Activated T-helper 1 cell treated with anti-CD3 and anti-CD28 coated beads, Interleukin-12 subunit alpha, Interleukin-12 subunit beta, Interleukin-2, Interleukin-4 antibody, amounts not matched to agents 30 ng/mL and 10 ng/mL and 1 ng/mL, durations not matched to agents 14 hours and 24 hours and 36 hours (primary cell): Measurements from ENCODE around the gene KSR2. TPM values are rescaled to one million over a fixed set of nuclear protein-coding genes. Genes with fewer than 3 reads are reported as not detected.
"Not testable (repeated sequence)": the region's sequence is repeated elsewhere in the genome, so short reads cannot be mapped to it uniquely, and the experiment has no call there.

Experiments
- DNase-seq: peaks from one replicate; pipeline ENCODE4 v3.0.0; 2021; ENCODE audit warnings: low spot score
- H3K27ac Mint-ChIP-seq: one replicate; pipeline ENCODE4 v1.8.0; 2021; ENCODE audit warnings: mild to moderate bottlenecking, mixed read lengths
- H3K27me3 Mint-ChIP-seq: one replicate; pipeline ENCODE4 v1.8.0; 2022; ENCODE audit warnings: mild to moderate bottlenecking, moderate library complexity, mixed read lengths; ENCODE audit not compliant: insufficient read depth
- H3K36me3 Mint-ChIP-seq: one replicate; pipeline ENCODE4 v1.8.0; 2021; ENCODE audit warnings: low read depth, mixed read lengths
- H3K4me1 Mint-ChIP-seq: one replicate; pipeline ENCODE4 v1.8.0; 2021; ENCODE audit warnings: low read depth, mixed read lengths
- H3K4me3 Mint-ChIP-seq: one replicate; pipeline ENCODE4 v1.8.0; 2021; ENCODE audit warnings: mild to moderate bottlenecking, moderate library complexity, mixed read lengths
- H3K9me3 Mint-ChIP-seq: one replicate; pipeline ENCODE4 v1.8.0; 2021; ENCODE audit warnings: mixed read lengths
- intact Hi-C: fragments of 100-400 bp; cut with micrococcal nuclease; formaldehyde crosslinking; loops from one replicate; pipeline ENCODE4 v1.15.1; 2024
- total RNA-seq: library from RNA; stranded (reverse); gene quantifications from 2 replicates; pipeline ENCODE4 v1.2.3, GENCODE V29; 2022

The KSR2 gene
- total RNA-seq, 1 donor from 2014 or later: 0.08 TPM

DNA sequence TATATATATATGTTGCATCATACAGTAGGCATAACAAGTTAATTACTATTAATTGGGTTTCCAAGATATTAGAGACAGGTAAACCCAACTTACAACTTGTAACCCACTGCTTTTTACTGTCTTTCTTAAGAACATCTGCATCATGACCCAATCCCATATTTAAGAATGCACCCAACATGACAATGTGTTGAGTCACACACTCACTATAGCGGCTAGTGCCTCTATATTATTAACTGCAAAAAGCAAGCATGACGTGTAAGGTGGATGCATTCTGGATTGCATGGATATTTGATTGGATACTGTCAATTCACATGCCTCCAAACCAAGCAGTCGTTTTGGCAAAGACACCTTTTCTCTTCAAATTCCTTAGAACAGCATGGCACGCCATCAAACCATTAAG lies 68.2 kb downstream of the KSR2 start:
- H3K9me3 Mint-ChIP-seq: peaks cover 9% of the 10 kb centered on the region
- no peak overlapping the region for H3K27ac Mint-ChIP-seq
- H3K4me3 Mint-ChIP-seq: no peak overlapping the region
- H3K4me1 Mint-ChIP-seq: no peaks in the 10 kb centered on the region
- no peaks in the 10 kb centered on the region for H3K27me3 Mint-ChIP-seq
- no peak for DNase-seq
- no peaks in the 10 kb centered on the region for H3K36me3 Mint-ChIP-seq
- intact Hi-C loops: no loop called here

DNA sequence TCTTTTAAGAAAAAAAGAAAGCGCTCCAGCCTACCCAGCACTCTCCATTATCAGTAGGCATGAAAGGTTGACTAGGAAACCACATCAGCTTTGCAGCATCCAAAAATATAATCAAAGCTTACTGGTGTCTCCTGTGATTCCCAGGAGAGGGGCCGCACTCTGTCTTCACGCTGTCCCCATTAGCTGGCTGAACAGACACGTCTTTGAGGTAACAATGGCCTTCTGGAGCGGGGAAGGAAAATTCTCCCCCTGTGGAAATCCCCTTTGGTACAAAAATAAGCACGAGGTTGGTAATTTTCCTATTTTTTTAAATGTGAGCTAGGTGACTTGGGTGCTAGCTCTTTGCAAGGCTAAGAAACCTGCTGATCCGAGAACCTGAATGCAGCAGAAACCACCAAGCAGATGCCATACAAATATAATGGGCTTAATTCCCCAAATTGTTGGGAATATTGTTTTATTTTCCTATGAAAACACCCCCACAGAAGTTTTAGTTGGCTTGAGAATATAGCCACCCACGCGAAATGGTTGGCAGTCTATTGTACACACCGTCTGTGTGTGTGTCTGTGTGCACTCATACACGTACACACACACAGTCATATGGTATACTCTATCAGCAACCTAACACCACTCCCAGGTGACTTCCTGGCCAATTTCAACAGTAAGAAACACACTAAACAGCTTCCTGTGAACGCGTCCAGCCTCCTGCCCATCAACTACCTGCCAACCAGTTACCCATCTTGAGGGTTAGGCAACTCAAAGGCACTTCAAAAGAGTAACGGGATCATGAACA lies 71.2 kb downstream of the KSR2 start:
- peaks cover 9% of the 10 kb centered on the region for H3K9me3 Mint-ChIP-seq
- no peak overlapping the region for H3K4me3 Mint-ChIP-seq
- intact Hi-C loops: no loop called here
- no peaks in the 10 kb centered on the region for H3K36me3 Mint-ChIP-seq
- H3K27me3 Mint-ChIP-seq: no peaks in the 10 kb centered on the region
- H3K27ac Mint-ChIP-seq: no peak overlapping the region
- no peak for DNase-seq
- no peaks in the 10 kb centered on the region for H3K4me1 Mint-ChIP-seq

DNA sequence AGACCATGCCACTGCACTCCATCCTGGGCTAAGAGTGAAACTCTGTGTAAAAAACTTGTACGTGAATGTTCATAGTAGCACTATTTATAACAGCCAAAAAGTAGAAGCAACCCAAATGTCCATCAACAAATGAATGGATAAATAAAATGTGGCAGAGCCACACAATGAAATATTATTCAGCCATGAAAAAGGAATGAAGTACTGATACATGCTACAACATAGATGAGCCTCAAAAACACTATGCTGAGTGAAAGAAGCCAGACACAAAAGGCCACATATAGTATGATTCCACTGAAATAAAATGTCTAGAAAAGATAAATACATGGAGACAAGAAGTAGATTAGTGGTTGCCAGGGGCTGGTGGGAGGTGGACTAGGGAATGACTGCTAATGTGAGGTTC lies 72.8 kb downstream of the KSR2 start:
- H3K4me3 Mint-ChIP-seq: no peak overlapping the region
- intact Hi-C loops: no loop called here
- no peak for DNase-seq
- H3K27ac Mint-ChIP-seq: no peak overlapping the region
- no peaks in the 10 kb centered on the region for H3K27me3 Mint-ChIP-seq
- H3K36me3 Mint-ChIP-seq: no peaks in the 10 kb centered on the region
- peaks cover 9% of the 10 kb centered on the region for H3K9me3 Mint-ChIP-seq
- no peaks in the 10 kb centered on the region for H3K4me1 Mint-ChIP-seq

DNA sequence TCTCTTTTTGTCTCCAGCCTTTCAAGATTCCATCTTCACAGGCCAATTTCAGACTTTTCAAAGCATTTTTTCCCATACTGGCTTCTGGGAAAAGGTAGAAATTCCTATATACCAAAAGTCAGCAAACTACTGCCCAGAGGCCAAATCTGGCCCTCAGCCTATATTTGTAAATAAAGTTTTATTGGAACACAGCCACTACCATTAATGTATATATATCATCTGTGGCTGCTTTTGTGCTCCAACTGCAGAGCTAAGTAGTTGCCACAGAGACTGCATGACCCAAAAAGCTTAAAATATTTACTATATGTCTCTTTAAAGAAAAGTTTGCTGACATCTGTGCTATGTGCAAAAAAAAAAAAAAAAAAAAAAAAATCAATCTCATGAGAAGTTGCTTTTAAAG lies 76.3 kb downstream of the KSR2 start:
- no peak overlapping the region for H3K27ac Mint-ChIP-seq
- H3K4me1 Mint-ChIP-seq: no peaks in the 10 kb centered on the region
- peaks cover 1% of the 10 kb centered on the region for H3K27me3 Mint-ChIP-seq
- no peak for DNase-seq
- no peak overlapping the region for H3K4me3 Mint-ChIP-seq
- peaks cover 9% of the 10 kb centered on the region for H3K9me3 Mint-ChIP-seq
- intact Hi-C loops: no loop called here
- no peaks in the 10 kb centered on the region for H3K36me3 Mint-ChIP-seq

DNA sequence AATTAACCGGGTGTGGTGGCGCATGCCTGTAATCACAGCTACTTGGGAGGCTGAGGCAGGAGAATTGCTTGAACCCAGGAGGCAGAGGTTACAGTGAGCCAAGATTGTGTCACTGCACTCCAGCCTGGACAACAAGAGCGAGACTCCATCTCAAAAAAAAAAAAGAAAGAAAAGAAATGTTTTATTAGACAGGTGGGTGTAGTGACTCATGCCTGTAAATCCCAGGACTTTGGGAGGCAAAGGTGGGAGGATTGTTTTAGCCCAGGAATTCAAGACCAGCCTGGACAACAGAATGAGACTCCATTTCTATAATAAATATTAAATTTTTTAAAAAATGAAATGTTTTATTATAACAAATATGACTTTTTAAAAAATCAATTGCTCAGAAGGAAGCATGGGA lies 77.5 kb downstream of the KSR2 start:
- DNase-seq, H3K4me3 Mint-ChIP-seq, H3K9me3 Mint-ChIP-seq, H3K27ac Mint-ChIP-seq, H3K36me3 Mint-ChIP-seq, H3K4me1 Mint-ChIP-seq, intact Hi-C loops, H3K27me3 Mint-ChIP-seq: not testable (repeated sequence)

DNA sequence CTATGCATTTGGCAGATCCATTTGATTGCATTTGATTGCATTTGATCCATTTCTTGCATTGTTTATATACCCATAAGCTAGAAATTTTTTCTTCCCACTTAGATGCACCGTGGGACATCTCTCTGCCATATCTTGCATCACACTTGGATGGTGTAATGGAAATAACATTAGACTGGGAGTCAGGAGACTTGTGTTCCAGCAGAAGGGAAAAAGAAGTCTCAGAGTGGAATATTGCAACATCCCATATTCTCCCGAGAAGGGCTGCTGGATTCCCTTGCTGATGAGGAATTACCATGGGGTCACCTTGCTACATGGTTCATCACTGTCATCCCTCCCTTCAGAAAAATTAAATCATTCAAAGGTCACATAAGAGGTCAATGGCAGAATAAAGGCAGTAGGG lies 78.1 kb downstream of the KSR2 start:
- intact Hi-C loops: no loop called here
- Mint-ChIP-seq H3K36me3 (no peaks in the 10 kb centered on the region), H3K27me3 (peaks cover 1% of the 10 kb centered on the region), H3K27ac (no peak overlapping the region), H3K4me3 (no peak overlapping the region), H3K4me1 (no peaks in the 10 kb centered on the region), H3K9me3 (no peaks in the 10 kb centered on the region)
- no peak for DNase-seq

DNA sequence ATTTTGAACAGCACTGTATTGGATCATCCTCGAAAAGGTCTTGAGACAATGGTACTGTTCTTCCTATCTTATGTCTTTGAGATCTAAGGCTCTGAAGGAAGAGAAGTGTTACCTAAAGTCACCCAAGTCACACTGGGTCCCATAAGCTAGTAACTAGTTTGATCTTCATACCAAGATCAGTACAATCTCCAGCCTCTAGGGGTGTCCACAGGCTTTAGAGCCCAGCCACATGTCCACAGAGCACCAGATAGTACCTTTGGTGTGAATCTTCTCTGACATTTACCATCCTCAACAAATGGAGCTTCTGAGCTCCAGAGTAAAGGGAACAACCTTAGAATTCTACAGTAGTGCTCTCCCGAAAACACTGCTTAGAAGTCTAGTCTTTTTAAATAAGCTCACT lies 78.7 kb downstream of the KSR2 start:
- no peak overlapping the region for H3K27ac Mint-ChIP-seq
- H3K4me3 Mint-ChIP-seq: no peak overlapping the region
- intact Hi-C loops: no loop called here
- peaks cover 1% of the 10 kb centered on the region for H3K27me3 Mint-ChIP-seq
- DNase-seq: no peak
- H3K36me3 Mint-ChIP-seq: no peaks in the 10 kb centered on the region
- no peaks in the 10 kb centered on the region for H3K4me1 Mint-ChIP-seq
- H3K9me3 Mint-ChIP-seq: no peaks in the 10 kb centered on the region

DNA sequence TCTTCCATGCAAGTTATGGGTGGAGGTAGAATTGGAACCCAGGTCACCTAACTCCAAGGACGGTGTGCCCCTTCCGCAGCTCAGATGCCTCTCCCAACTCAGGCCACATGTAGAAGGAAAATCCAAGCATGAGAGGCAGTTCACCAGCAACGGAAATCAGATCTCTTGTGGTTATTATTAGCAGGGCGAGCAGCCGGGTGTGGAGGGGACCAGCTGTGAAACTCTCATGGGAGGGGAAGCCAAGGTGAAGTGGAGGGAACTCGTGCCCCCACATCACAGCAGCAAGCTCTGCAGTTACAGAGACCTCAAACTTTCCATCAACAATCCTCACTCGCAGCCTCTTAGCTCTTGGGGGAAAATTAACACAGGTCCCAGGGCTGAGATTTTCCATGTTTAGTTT lies 79.7 kb downstream of the KSR2 start:
- no peaks in the 10 kb centered on the region for H3K9me3 Mint-ChIP-seq
- H3K27ac Mint-ChIP-seq: no peak overlapping the region
- intact Hi-C loops: no loop called here
- peaks cover 3% of the 10 kb centered on the region for H3K27me3 Mint-ChIP-seq
- no peak overlapping the region for H3K4me3 Mint-ChIP-seq
- no peaks in the 10 kb centered on the region for H3K36me3 Mint-ChIP-seq
- no peak for DNase-seq
- H3K4me1 Mint-ChIP-seq: no peaks in the 10 kb centered on the region

DNA sequence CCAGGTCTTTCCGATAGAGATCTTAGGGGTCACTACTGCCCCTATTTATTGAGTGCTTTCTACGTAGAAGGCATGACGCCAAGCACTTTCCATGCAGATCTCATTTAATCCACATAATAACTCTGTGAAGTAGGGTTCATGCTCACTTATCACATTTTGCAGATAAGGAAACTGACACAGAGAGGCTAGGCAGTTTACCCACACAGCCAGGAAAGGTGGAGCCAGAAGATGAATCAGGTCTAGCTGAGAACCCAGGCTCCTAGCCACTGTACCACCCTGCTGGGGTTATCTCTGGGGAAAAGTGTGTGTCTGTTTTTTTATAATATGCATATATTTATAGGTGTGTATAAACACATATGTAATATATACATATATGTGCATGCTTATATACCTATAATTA lies 83.6 kb downstream of the KSR2 start:
- no peak overlapping the region for H3K4me3 Mint-ChIP-seq
- no peak for DNase-seq
- peaks cover 8% of the 10 kb centered on the region for H3K9me3 Mint-ChIP-seq
- no peaks in the 10 kb centered on the region for H3K4me1 Mint-ChIP-seq
- H3K27ac Mint-ChIP-seq: no peak overlapping the region
- intact Hi-C loops: no loop called here
- H3K27me3 Mint-ChIP-seq: peaks cover 3% of the 10 kb centered on the region
- no peaks in the 10 kb centered on the region for H3K36me3 Mint-ChIP-seq

DNA sequence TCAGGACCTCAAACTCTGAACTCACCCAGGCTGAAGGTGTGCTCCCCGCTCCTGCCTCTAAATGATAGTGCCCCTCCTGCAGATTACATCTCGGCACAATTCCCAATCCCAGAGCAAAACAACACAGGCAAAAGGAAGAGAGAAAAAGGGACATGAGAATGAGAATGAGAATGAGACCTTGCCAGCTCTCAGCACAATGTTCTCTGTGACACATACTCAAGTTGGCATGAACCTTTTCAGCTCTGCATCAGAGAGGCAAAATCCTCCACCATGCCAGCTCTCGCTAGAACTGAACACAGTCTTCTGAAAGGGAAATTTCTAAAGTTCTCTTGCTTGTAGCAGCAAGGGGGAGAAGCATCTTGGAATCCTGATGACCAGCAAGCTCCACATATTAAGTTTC lies 84.6 kb downstream of the KSR2 start:
- Mint-ChIP-seq H3K36me3 (no peaks in the 10 kb centered on the region), H3K9me3 (peaks cover 8% of the 10 kb centered on the region), H3K4me1 (no peaks in the 10 kb centered on the region), H3K27me3 (peaks cover 3% of the 10 kb centered on the region), H3K27ac (no peak overlapping the region), H3K4me3 (no peak overlapping the region)
- DNase-seq: no peak
- intact Hi-C loops: no loop called here

DNA sequence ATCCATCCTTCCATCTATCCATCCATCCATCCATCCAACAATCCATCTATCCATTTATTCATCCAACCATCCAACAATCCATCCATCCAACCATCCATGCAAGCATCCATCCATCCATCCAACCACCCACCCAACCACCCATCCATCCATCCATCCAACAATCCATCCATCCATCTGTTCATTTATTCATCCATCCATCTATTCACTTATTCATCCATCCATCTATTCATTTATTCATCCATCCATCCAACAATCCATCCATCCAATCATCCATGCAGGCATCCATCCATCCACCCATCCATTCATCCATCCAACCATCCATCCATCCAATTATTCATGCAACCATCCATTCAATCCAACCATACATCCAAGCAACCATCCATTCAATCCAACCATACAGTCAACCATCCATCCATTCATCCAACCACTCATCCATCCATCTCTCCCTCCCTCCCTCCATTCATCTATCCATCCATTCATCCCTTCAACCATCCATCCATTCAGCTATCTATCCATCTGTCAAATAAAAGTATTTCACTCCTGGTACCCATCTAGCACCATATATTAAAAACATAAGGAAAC lies 86.1 kb downstream of the KSR2 start:
- Mint-ChIP-seq H3K27me3 (peaks cover 7% of the 10 kb centered on the region), H3K4me1 (no peaks in the 10 kb centered on the region), H3K36me3 (no peaks in the 10 kb centered on the region), H3K9me3 (peaks cover 8% of the 10 kb centered on the region), H3K27ac (no peak overlapping the region), H3K4me3 (no peak overlapping the region)
- no peak for DNase-seq
- intact Hi-C loops: no loop called here

DNA sequence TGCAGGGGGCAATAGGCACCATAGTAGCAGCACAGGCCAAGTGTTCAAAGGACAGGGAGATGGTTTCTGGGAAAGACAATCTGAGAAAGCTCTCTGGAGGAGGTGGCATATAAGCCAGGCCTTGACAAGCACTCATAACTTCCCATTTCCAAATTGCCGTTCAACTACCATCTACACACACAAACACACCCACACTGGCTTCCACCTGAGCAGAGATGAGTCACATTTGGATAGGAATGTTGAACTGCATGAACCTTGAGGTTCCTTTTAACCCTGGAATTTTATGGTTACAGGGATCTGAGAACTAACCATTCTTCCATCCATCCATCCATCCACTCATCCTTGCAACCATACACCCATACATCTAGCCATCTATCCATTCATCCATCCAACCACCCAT lies 86.6 kb downstream of the KSR2 start:
- no peaks in the 10 kb centered on the region for H3K4me1 Mint-ChIP-seq
- H3K9me3 Mint-ChIP-seq: peaks cover 8% of the 10 kb centered on the region
- H3K27me3 Mint-ChIP-seq: peaks cover 9% of the 10 kb centered on the region
- intact Hi-C loops: no loop called here
- DNase-seq: no peak
- no peak overlapping the region for H3K27ac Mint-ChIP-seq
- no peaks in the 10 kb centered on the region for H3K36me3 Mint-ChIP-seq
- H3K4me3 Mint-ChIP-seq: no peak overlapping the region

DNA sequence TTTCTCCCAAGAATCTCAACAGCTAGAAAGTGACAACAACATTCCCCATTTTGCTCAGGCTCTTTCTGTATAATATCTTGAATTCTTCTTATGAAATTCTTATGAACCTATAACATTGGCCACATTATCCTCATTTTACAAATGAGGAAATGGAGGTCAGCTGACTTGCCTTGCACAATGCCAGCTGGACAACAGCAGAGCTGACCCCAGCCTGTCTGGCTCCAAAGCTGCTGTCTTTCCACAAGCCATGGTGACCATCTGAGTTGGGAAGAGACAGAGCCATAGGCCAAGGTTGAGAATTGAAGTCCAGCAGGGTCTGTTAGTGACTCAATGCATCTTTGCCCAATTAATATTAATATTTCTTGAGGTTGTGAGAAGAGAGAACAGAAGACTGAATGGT lies 87.3 kb downstream of the KSR2 start:
- Mint-ChIP-seq H3K4me1 (no peaks in the 10 kb centered on the region), H3K27me3 (peaks cover 12% of the 10 kb centered on the region), H3K27ac (no peak overlapping the region), H3K4me3 (no peak overlapping the region), H3K36me3 (no peaks in the 10 kb centered on the region), H3K9me3 (peaks cover 8% of the 10 kb centered on the region)
- intact Hi-C loops: no loop called here
- no peak for DNase-seq

DNA sequence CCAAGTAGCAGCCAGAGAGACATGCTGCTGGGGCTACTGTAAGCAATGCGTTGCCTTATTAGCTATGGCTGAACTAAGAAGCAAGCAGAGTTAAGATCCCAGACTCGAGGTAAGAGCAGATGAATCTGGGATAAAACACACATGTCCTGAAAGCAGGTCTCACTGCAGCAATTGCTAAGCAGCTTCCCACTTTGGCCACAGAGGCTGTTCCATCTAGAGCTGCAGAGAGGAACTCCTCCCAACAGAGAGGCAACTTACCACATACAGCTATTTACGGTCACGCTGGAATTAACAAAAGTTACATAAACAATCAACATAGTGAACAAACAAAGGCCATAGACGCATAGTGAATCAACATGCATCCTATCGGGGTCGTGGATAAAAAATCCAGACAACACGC lies 90.2 kb downstream of the KSR2 start:
- H3K27me3 Mint-ChIP-seq: peaks cover 20% of the 10 kb centered on the region
- H3K4me3 Mint-ChIP-seq: no peak overlapping the region
- H3K36me3 Mint-ChIP-seq: no peaks in the 10 kb centered on the region
- DNase-seq: no peak
- peaks cover 8% of the 10 kb centered on the region for H3K9me3 Mint-ChIP-seq
- H3K4me1 Mint-ChIP-seq: peaks cover 12% of the 10 kb centered on the region
- intact Hi-C loops: loop anchor here (5.0 kb wide), 2 partner anchors 244 to 304 kb away; no protein-coding TSS in a partner anchor
- H3K27ac Mint-ChIP-seq: no peak overlapping the region
